Spleen (tissue), 11 donors: ENCODE measurements around the gene ORC4. TPM values are rescaled to one million over a fixed set of nuclear protein-coding genes. Genes with fewer than 3 reads are reported as not detected.

Experiments used
- DNase-seq: peaks from one replicate; pipeline ENCODE4 v3.0.0-alpha.2; 2020
- H3K27ac ChIP-seq, 8 donors: fragments of 200-600 bp; sonication (generic) in 7 of 8; 1 replicate in 4 of 8; 2 replicates in 4 of 8; pipeline versions ENCODE4 v1.5.0 to v1.8.0; 2016 to 2021; ENCODE audit warnings: inconsistent platforms in 4 of 8, mild to moderate bottlenecking in 4 of 8, moderate library complexity in 1 of 8
- H3K27me3 ChIP-seq, 7 donors: fragments of 200-600 bp; sonication (generic) in 6 of 7; replicated peaks in 1 of 7; 1 replicate in 4 of 7; 2 replicates in 3 of 7; pipeline versions ENCODE4 v1.5.0 to v1.8.0; 2016 to 2021; ENCODE audit warnings: inconsistent platforms in 3 of 7, mild to moderate bottlenecking in 1 of 7
- H3K36me3 ChIP-seq, 6 donors: fragments of 200-600 bp; sonication (generic) in 5 of 6; 1 replicate in 4 of 6; 2 replicates in 2 of 6; pipeline versions ENCODE4 v1.5.0 to v1.8.0; 2016 to 2021; ENCODE audit warnings: inconsistent platforms in 2 of 6
- H3K4me1 ChIP-seq, 6 donors: fragments of 200-600 bp; sonication (generic) in 5 of 6; 1 replicate in 3 of 6; 2 replicates in 3 of 6; pipeline versions ENCODE4 v1.5.0 to v1.8.0; 2016 to 2021; ENCODE audit warnings: inconsistent platforms in 3 of 6
- H3K4me3 ChIP-seq, 8 donors: fragments of 200-600 bp; sonication (generic) in 7 of 8; 1 replicate in 4 of 8; 2 replicates in 4 of 8; pipeline versions ENCODE4 v1.5.0 to v1.8.0; 2016 to 2021; ENCODE audit warnings: inconsistent platforms in 4 of 8, mild to moderate bottlenecking in 4 of 8, moderate library complexity in 2 of 8
- H3K9me3 ChIP-seq, 8 donors: fragments of 200-600 bp; sonication (generic) in 7 of 8; 1 replicate in 4 of 8; 2 replicates in 4 of 8; pipeline versions ENCODE4 v1.5.0 to v1.8.0; 2016 to 2021; ENCODE audit warnings: inconsistent platforms in 4 of 8
- POLR2A ChIP-seq, 3 donors: fragments of 450-650 bp; IDR thresholded peaks; one replicate each; pipeline ENCODE4 v1.5.1; 2017; ENCODE audit warnings: antibody characterized with exemption in 3 of 3, mild to moderate bottlenecking in 1 of 3
- POLR2AphosphoS5 ChIP-seq, 3 donors: sonication (generic); formaldehyde crosslinking; IDR thresholded peaks; one replicate each; pipeline ENCODE4 v1.5.1; 2017; ENCODE audit warnings: antibody characterized with exemption in 3 of 3
- WGBS, 5 donors: extraction: QIAGEN DNeasy Blood & Tissue Kit in 3 of 5; methylation state at CpG; one replicate each; pipeline versions ENCODE4 v1.1.5 to v1.1.7; 2013 to 2018; 5-methylcytosine and 5-hydroxymethylcytosine counted together
- intact Hi-C: fragments of 100-400 bp; cut with DNase I; formaldehyde crosslinking; loops from one replicate; pipeline ENCODE4 v1.15.0; 2023; ENCODE audit warnings: low total_unique reads
- polyA plus RNA-seq, 3 donors: library from polyadenylated mRNA; stranded (reverse); fragments of 200-250 nt; gene quantifications; one replicate each; pipeline ENCODE4 v1.2.1, GENCODE V29; 2013
- total RNA-seq, 7 donors: library from RNA; depleted of rRNA in 3 of 7; stranded (reverse); fragments of >200 nt in 3 of 7; fragmentation: NEBNext Ultra II Directional in 4 of 7; extraction: Animal tissue kit (Norgen Biotek cat#: 25700) in 4 of 7; gene quantifications; one replicate each; pipeline versions ENCODE4 v1.1.0 to v1.2.1, GENCODE V29; 2016 to 2021
- TF ChIP-seq, protein P1 (sequence below), 11 experiments: fragments of 200-600 bp in 7 of 11; fragments of 450-650 bp in 4 of 11; sonication (generic) in 4 of 11; IDR thresholded peaks in 8 of 11; conservative IDR thresholded peaks in 3 of 11; 1 replicate in 7 of 11; 2 replicates in 4 of 11; pipeline versions ENCODE4 v1.4.0 to v1.8.0; 2016 to 2021; ENCODE audit warnings: antibody characterized with exemption in 11 of 11, inconsistent platforms in 4 of 11, mild to moderate bottlenecking in 1 of 11
- donor health status: healthy with polysubstance abuse.
- donor health status: DM: no; HTN: no; CAD: no; lungs with moderate emphysema.
- donor health status: DM: no; HTN: no; CAD: no.
- donor health status: Bipolar disorder and iron deficiency.
- donor health status: healthy.
- donor health status: DM: no; HTN: no; CAD: no.
- donor health status: DM: yes; HTN: yes; CAD: no.

Gene ORC4
- total and polyA plus RNA-seq, 10 donors, result 7.3 to 72.6 (median 38.2) TPM

DNA sequence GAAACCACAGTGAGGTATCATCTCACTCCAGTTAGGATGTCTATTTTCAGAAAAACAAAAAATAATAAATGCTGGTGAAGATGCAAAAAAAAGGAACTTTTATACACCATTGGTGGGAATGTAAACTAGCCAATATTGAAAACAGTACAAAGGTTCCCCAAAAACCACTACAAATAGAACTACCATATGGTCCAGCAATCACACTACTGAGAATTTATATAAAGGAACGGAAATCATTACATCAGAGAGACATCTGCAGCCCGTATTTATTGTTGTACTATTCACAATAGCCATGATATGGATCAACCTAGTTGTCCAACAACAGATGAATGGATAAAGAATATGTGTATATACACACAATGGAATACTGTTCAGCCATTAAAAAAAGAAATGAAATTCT, 52.0 kb downstream of the ORC4 start:
- Histone ChIP-seq H3K27ac (no peak overlapping the region), H3K4me3 (no peak overlapping the region), H3K36me3 (peaks cover 0 to 78% (median 10%) of the 10 kb centered on the region in 6 donors), H3K27me3 (no peaks in the 10 kb centered on the region), H3K4me1 (peaks cover 0 to 5% (median 0%) of the 10 kb centered on the region in 6 donors), H3K9me3 (peaks cover 0 to 43% (median 30%) of the 10 kb centered on the region in 8 donors)
- intact Hi-C loops, result no loop called here
- no peak for DNase-seq
- whole genome bisulfite sequencing, 5 donors, result 61 to 86% (median 78%) methylated on average over 2 of the region's 2 CpGs
- TF ChIP-seq POLR2AphosphoS5 (IDR thresholded peaks at IDR 0.05) (no peak), POLR2A (IDR thresholded peaks at IDR 0.05) (no peak)
- TF ChIP-seq, protein P1, sequence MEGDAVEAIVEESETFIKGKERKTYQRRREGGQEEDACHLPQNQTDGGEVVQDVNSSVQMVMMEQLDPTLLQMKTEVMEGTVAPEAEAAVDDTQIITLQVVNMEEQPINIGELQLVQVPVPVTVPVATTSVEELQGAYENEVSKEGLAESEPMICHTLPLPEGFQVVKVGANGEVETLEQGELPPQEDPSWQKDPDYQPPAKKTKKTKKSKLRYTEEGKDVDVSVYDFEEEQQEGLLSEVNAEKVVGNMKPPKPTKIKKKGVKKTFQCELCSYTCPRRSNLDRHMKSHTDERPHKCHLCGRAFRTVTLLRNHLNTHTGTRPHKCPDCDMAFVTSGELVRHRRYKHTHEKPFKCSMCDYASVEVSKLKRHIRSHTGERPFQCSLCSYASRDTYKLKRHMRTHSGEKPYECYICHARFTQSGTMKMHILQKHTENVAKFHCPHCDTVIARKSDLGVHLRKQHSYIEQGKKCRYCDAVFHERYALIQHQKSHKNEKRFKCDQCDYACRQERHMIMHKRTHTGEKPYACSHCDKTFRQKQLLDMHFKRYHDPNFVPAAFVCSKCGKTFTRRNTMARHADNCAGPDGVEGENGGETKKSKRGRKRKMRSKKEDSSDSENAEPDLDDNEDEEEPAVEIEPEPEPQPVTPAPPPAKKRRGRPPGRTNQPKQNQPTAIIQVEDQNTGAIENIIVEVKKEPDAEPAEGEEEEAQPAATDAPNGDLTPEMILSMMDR (IDR thresholded peaks at IDR 0.05 in 8 of 11, conservative IDR thresholded peaks at IDR 0.05 in 3 of 11), result no peak

DNA sequence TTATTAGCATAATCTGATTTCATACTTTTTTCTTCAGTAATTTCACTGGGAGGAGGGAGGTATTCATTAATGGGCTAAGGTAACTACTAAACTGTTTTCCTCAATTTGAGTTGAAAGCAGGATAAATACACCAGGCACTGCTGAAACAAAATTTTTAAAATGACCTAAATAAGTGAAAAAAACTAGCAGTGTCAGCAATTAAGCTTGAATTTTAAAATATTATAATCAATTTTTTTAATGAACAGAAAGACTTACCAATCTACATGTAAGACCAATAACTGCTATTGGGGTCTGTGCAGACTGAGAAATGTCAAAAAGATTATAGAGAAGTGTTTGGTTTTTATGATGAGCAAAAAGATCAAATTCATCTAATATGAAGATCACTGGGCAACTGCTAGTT, 68.4 kb downstream of the ORC4 start:
- Histone ChIP-seq H3K27me3 (no peaks in the 10 kb centered on the region), H3K4me3 (no peak overlapping the region), H3K36me3 (peaks cover 0 to 86% (median 23%) of the 10 kb centered on the region in 6 donors), H3K9me3 (no peaks in the 10 kb centered on the region), H3K27ac (no peak overlapping the region), H3K4me1 (no peaks in the 10 kb centered on the region)
- intact Hi-C loops, result no loop called here
- TF ChIP-seq POLR2A (IDR thresholded peaks at IDR 0.05) (no peak), POLR2AphosphoS5 (IDR thresholded peaks at IDR 0.05) (no peak)
- TF ChIP-seq, protein P1 (IDR thresholded peaks at IDR 0.05 in 8 of 11, conservative IDR thresholded peaks at IDR 0.05 in 3 of 11), result no peak
- DNase-seq, result no peak

DNA sequence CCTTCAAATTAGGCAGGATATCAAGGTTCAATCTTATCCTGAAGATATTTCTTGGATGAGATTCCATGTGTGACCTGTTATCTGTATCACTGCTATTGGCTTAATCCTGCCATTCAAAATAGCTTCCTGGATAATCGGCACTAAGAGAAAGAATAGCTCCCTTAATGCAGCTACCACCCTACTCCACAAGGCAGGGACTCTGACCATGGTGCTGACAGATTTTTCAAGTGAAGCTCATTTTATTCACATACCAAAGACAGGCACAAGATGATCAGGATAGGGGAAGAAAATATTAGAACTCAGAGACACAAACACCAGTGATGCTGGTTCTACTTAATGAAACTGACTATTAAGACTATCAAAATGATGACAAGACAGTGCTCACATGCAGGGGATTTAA, 74.9 kb downstream of the ORC4 start:
- 68 to 83% (median 75%) methylated on average over 1 of the region's 1 CpG for WGBS, 5 donors
- no peak overlapping the region for H3K27ac ChIP-seq
- TF ChIP-seq, protein P1 (IDR thresholded peaks at IDR 0.05 in 8 of 11, conservative IDR thresholded peaks at IDR 0.05 in 3 of 11), result no peak
- TF ChIP-seq POLR2A (IDR thresholded peaks at IDR 0.05), result no peak
- TF ChIP-seq POLR2AphosphoS5 (IDR thresholded peaks at IDR 0.05), result no peak

DNA sequence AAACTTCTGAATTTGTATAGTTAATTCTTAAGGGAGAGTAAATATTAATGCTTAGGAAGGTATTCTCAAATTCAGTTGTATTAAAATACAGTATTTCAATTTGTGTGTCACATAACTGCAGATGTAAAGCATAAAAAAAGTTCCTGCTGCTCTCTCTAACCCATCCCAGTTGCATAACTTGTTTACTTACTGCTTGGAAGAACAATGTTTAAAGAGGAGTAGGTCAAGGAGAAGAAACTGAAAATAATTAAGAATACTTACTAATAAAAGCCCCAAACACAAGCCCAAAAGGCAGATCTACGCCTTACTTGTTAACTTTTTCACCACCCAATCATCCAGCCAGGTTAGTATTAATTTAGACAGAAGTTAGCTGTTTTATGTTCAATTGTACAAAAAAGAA, 81.2 kb downstream of the ORC4 start:
- TF ChIP-seq, protein P1 (IDR thresholded peaks at IDR 0.05 in 8 of 11, conservative IDR thresholded peaks at IDR 0.05 in 3 of 11), result no peak
- TF ChIP-seq POLR2AphosphoS5 (IDR thresholded peaks at IDR 0.05) (no peak), POLR2A (IDR thresholded peaks at IDR 0.05) (no peak)
- no peaks in the 10 kb centered on the region for H3K9me3 ChIP-seq
- no peak overlapping the region for H3K4me3 ChIP-seq
- no peak for DNase-seq
- H3K36me3 ChIP-seq, result peaks cover 3 to 81% (median 28%) of the 10 kb centered on the region in 6 donors
- no peak overlapping the region for H3K27ac ChIP-seq
- WGBS, 5 donors, result 87 to 97% (median 95%) methylated on average over 1 of the region's 1 CpG
- intact Hi-C loops, result loop anchor here (5.0 to 10.0 kb wide), 2 partner anchors 565 to 1053 kb away; no protein-coding TSS in a partner anchor
- no peaks in the 10 kb centered on the region for H3K4me1 ChIP-seq
- no peaks in the 10 kb centered on the region for H3K27me3 ChIP-seq

More for the DNA sequence above, 74.9 kb downstream of the ORC4 start:
- no peaks in the 10 kb centered on the region for H3K9me3 ChIP-seq
- H3K36me3 ChIP-seq, result peaks cover 0 to 73% (median 15%) of the 10 kb centered on the region in 6 donors
- intact Hi-C loops, result no loop called here
- no peaks in the 10 kb centered on the region for H3K27me3 ChIP-seq
- no peak for DNase-seq
- no peaks in the 10 kb centered on the region for H3K4me1 ChIP-seq
- H3K4me3 ChIP-seq, result no peak overlapping the region
